ENCODE measurements around the gene SOX1.

DNA sequence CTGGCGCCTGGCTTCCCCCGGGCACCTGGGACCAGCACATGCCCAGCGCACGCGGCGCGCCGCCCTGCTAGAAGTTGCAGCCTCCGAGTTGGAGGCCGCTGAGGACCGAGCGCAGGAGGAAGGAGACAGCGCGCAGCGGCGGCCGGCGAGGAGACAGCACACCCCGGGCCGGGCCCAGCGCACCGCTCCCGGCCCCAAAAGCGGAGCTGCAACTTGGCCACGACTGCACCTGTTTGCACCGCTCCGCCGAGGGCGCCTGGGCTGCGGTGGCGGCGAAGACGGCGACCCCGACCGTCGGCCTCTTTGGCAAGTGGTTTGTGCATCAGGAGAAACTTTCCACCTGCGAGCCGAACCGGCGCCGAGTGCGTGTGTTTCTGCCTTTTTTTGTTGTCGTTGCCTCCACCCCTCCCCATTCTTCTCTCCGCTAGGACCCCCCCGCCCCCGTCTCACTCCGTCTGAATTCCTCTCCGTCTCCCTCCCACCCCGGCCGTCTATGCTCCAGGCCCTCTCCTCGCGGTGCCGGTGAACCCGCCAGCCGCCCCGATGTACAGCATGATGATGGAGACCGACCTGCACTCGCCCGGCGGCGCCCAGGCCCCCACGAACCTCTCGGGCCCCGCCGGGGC, at the start of gene SOX1:
- no peak for TF ChIP-seq CTCF (IDR thresholded peaks at IDR 0.05; ENCODE audit: borderline replicate concordance, extremely low read depth, low read length, poor library complexity, severe bottlenecking)
- TF ChIP-seq EZH2 (IDR thresholded peaks at IDR 0.05; ENCODE audit: borderline replicate concordance, low read depth, low read length, severe bottlenecking), result no peak
